ENCODE results near the gene CALHM4.
"Not testable (repeated sequence)": the region's sequence is repeated elsewhere in the genome, so short reads cannot be mapped to it uniquely, and the experiment has no call there.

CALHM4 gene

GRCh38 chr6:116572162-116572561, 18.6 kb downstream of the CALHM4 start:
- DNase-seq (ENCODE audit: low read depth in 1 of 2, low spot score in 1 of 2) = no peak

- no peak for DNase-seq (ENCODE audit: low read depth in 1 of 2, low spot score in 1 of 2)
Observed at GRCh38 chr6:116575227-116575626, 21.7 kb downstream of the CALHM4 start.

GRCh38 chr6:116577486-116577885, 23.9 kb downstream of the CALHM4 start:
- DNase-seq (ENCODE audit: low read depth in 1 of 2, low spot score in 1 of 2) = no peak

DNA sequence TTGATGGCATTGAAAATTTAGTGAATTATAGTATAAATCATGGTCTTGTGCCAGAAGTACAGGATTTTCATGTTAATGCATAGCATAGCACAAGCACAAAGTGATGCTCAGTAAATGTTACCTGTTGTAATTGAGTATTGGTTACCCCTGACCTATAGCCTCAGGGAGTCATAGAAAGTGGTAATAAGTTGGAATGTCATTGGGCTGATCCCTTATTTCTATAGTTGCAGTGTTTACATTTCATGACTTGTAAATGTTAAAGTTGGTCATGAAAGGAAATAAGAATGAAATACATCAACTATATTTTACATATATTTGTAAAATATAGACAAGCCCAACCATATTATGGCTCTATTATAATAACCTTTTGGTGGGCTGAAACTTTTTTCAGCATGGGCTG, 24.8 kb downstream of the CALHM4 start:
- DNase-seq (ENCODE audit: low read depth in 1 of 2, low spot score in 1 of 2) = no peak

GRCh38 chr6:116579143-116579542, 25.6 kb downstream of the CALHM4 start:
- no peak for DNase-seq (ENCODE audit: low read depth in 1 of 2, low spot score in 1 of 2)

DNA sequence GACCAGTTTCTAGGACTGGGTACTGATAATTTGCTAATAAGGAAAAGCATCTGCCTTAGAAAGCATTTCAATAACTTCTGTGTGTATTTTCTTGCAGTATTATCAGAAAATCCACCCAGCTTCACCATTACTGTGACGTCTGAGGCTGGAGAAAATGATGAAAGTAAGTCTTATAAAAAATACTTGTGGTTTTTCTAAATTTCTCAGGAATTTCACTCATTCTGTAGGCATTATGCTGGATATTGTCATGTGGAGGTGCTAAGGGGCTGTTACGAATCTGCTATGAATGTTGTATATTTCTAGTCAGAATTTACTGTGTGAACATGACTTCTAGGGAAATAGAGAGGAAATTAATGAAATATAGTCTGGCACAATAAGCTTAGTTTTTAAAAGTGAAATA, 26.6 kb downstream of the CALHM4 start:
- no peak for DNase-seq (ENCODE audit: low read depth in 1 of 2, low spot score in 1 of 2)

DNA sequence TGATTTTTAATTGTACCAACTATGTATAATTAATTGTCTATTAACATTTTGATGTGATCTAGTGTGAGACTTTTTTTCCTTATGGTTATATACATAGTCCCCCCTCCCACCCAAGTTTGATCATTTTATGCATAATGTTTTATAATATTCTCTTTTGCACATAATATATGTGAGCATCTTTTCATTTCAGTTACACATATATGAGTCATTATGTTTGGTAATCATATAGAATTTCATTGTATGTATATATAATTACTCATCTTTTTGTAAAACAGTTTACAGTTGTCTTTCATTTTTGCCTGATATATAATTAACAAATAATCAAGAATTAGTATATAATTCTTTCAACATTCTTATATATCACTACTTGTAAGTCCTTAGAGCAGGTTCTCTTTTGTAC, 32.7 kb downstream of the CALHM4 start:
- no peak for DNase-seq (ENCODE audit: low read depth in 1 of 2, low spot score in 1 of 2)

- no peak for DNase-seq (ENCODE audit: low read depth in 1 of 2, low spot score in 1 of 2)
Observed at GRCh38 chr6:116586738-116587137, 33.2 kb downstream of the CALHM4 start.

DNA sequence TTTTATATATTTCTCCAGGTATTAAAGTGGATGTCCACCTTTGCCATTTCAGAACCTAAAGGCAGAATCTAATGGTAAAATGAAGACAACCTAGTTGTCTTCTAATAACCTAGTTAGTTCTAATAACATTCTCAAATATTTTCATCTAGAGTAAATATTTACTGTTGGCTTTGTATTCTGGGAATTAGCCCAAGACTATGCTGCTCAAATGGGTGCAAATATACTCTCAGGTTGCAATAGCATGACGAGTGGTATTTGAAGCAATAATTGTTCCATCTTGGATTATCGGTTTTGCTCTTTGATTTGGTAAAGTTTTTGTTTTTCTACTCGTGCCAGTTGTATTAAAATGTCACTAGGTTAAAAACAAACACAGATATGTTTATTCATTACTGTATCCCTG, 41.7 kb downstream of the CALHM4 start:
- DNase-seq (ENCODE audit: low read depth in 1 of 2, low spot score in 1 of 2) = no peak

- no peak for DNase-seq (ENCODE audit: low read depth in 1 of 2, low spot score in 1 of 2)
Observed at GRCh38 chr6:116596815-116597214, 43.3 kb downstream of the CALHM4 start.

DNA sequence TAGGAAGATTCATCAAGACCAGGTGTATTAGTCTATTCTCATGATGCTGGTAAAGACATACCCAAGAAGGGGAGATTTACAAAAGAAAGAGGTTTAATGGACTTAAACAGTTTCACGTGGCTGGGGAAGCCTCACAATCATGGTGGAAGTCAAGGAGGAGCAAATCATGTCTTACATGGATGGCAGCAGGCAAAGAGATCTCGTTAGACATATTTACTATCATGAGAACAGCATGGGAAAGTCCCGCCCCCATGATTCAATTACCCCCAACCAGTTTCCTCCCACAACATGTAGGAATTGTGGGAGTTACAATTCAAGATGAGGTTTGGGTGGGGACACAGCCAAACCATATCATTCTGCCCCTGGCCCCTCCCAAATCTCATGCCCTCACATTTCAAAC, 50.4 kb downstream of the CALHM4 start:
- not testable (repeated sequence) for DNase-seq (ENCODE audit: low read depth in 1 of 2, low spot score in 1 of 2)

DNA sequence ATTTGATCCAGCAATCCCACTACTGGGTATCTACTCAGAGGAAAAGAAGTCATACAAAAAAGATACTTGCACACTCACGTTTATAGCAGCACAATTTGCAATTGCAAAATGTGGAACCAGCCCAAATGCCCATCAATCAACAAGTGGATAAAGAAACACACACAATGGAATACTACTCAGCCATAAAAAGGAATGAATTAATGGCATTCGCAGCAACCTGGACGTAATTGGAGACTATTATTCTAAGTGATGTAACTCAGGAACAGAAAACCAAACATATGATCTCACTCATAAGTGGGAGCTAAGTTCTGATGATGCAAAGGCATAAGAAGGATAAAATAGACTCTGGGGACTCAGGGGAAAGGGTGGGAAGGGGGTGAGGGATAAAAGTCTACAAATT, 51.3 kb downstream of the CALHM4 start:
- not testable (repeated sequence) for DNase-seq (ENCODE audit: low read depth in 1 of 2, low spot score in 1 of 2)

GRCh38 chr6:116605935-116606334, 52.4 kb downstream of the CALHM4 start:
- DNase-seq (ENCODE audit: low read depth in 1 of 2, low spot score in 1 of 2) = no peak

Measured in stimulated activated CD4-positive, alpha-beta T cell treated with anti-CD3 and anti-CD28 coated beads, Interleukin-15, amount 100 ng/mL, for 1 hour (primary cell).